Astrocyte (in vitro differentiated cells and primary cell): ENCODE results near the gene C2CD2. TPM values are rescaled to one million over a fixed set of nuclear protein-coding genes. Genes with fewer than 3 reads are reported as not detected.

ENCODE experiments used
- DNase-seq: peaks from one replicate; pipeline ENCODE4 v3.0.0-alpha.2; 2010; ENCODE audit warnings: low read depth
- FAIRE-seq: peaks from 2 replicates; lab custom pipeline; 2011; peaks lifted over from hg19 to GRCh38; lab: Jason Lieb, UNC
- H2AFZ ChIP-seq: 2 replicates; pipeline ENCODE4 v1.6.0; 2012; ENCODE audit warnings: low read depth, low read length, inconsistent platforms
- H3K27ac ChIP-seq: 2 replicates; pipeline ENCODE4 v1.5.1; 2011; ENCODE audit warnings: low read depth, low read length, inconsistent platforms
- H3K27me3 ChIP-seq: 2 replicates; pipeline ENCODE4 v1.6.0; 2011; ENCODE audit warnings: low read length, inconsistent platforms; ENCODE audit not compliant: insufficient read depth
- H3K36me3 ChIP-seq: 2 replicates; pipeline ENCODE4 v1.5.1; 2011; ENCODE audit warnings: low read length, inconsistent platforms; ENCODE audit not compliant: insufficient read depth
- H3K4me1 ChIP-seq: 2 replicates; pipeline ENCODE4 v1.5.1; 2011; ENCODE audit warnings: low read length, inconsistent platforms; ENCODE audit not compliant: insufficient read depth
- H3K4me2 ChIP-seq: 2 replicates; pipeline ENCODE4 v1.6.0; 2012; ENCODE audit warnings: low read length, inconsistent platforms
- H3K4me3 ChIP-seq: 2 replicates; pipeline ENCODE4 v1.5.1; 2011; ENCODE audit warnings: low read depth, mild to moderate bottlenecking, low read length, inconsistent platforms; ENCODE audit not compliant: insufficient read depth
- H3K79me2 ChIP-seq: 2 replicates; pipeline ENCODE4 v1.6.0; 2012; ENCODE audit warnings: mild to moderate bottlenecking, low read length, inconsistent platforms; ENCODE audit not compliant: insufficient read depth
- H3K9ac ChIP-seq: 2 replicates; pipeline ENCODE4 v1.6.0; 2012; ENCODE audit warnings: mild to moderate bottlenecking, low read length, inconsistent platforms
- H3K9me3 ChIP-seq: 2 replicates; pipeline ENCODE4 v1.5.1; 2012; ENCODE audit warnings: low read depth, mild to moderate bottlenecking, low read length, inconsistent platforms; ENCODE audit not compliant: insufficient read depth
- H4K20me1 ChIP-seq: 2 replicates; pipeline ENCODE4 v1.6.0; 2012; ENCODE audit warnings: low read length, inconsistent platforms; ENCODE audit not compliant: insufficient read depth
- H3K27ac Mint-ChIP-seq: one replicate; pipeline ENCODE4 v1.8.0; 2021; ENCODE audit warnings: mild to moderate bottlenecking, mixed read lengths; ENCODE audit not compliant: unreplicated experiment
- H3K27me3 Mint-ChIP-seq: one replicate; pipeline ENCODE4 v1.8.0; 2021; ENCODE audit warnings: low read depth, mixed read lengths; ENCODE audit not compliant: unreplicated experiment
- H3K36me3 Mint-ChIP-seq: one replicate; pipeline ENCODE4 v1.8.0; 2021; ENCODE audit warnings: low read depth, mixed read lengths; ENCODE audit not compliant: unreplicated experiment
- H3K4me1 Mint-ChIP-seq: one replicate; pipeline ENCODE4 v1.8.0; 2021; ENCODE audit warnings: low read depth, mixed read lengths; ENCODE audit not compliant: unreplicated experiment
- H3K4me3 Mint-ChIP-seq: one replicate; pipeline ENCODE4 v1.8.0; 2021; ENCODE audit warnings: mild to moderate bottlenecking, moderate library complexity, mixed read lengths; ENCODE audit not compliant: unreplicated experiment
- H3K9me3 Mint-ChIP-seq: one replicate; pipeline ENCODE4 v1.8.0; 2021; ENCODE audit warnings: mild to moderate bottlenecking, mixed read lengths; ENCODE audit not compliant: unreplicated experiment
- EZH2 ChIP-seq: IDR thresholded peaks from 2 replicates; pipeline ENCODE4 v1.6.1; 2012; ENCODE audit warnings: mild to moderate bottlenecking, low read length, inconsistent platforms; ENCODE audit not compliant: insufficient read depth
- total RNA-seq: library from RNA; stranded (reverse); gene quantifications from 2 replicates; pipeline ENCODE4 v1.2.1, GENCODE V29; 2021
- TF ChIP-seq, protein P1 (sequence below): IDR thresholded peaks from 2 replicates; pipeline ENCODE4 v1.5.1; 2011; ENCODE audit warnings: low read depth, mild to moderate bottlenecking, inconsistent platforms, low read length, moderate library complexity; ENCODE audit not compliant: insufficient read depth

C2CD2 gene
- total RNA-seq, 1 donor from 2014 or later: 8.3 TPM

DNA sequence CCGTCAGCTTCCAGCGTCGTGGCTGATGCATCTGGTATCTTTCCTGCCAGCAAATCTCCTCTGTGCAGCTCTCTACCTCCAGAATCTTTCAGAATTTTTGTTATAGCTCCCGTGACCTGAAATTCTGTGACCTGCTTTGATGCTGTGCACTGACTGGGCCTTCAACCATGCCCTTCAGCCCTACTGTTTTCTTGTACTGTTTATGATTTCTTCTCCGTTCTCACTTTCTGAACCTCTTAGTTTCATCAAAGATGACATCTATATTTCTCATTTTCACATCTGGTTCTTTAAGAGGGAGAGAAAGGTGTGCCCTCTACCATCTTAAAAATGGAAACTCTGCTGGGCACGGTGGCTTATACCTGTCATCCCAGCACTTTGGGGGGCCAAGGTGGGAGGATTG is 80.4 kb downstream of the C2CD2 start:
- H3K36me3 ChIP-seq: no peaks in the 10 kb centered on the region
- H3K79me2 ChIP-seq: peaks cover 63% of the 10 kb centered on the region
- peaks cover 12% of the 10 kb centered on the region for H3K4me1 ChIP-seq
- H2AFZ ChIP-seq: no peak overlapping the region
- no peak overlapping the region for H3K9ac ChIP-seq
- H3K4me3 ChIP-seq: no peak overlapping the region
- Mint-ChIP-seq H3K4me3 (no peak overlapping the region), H3K27me3 (no peaks in the 10 kb centered on the region), H3K4me1 (peaks cover 4% of the 10 kb centered on the region), H3K9me3 (no peaks in the 10 kb centered on the region), H3K27ac (no peak overlapping the region), H3K36me3 (no peaks in the 10 kb centered on the region)
- H3K9me3 ChIP-seq: no peaks in the 10 kb centered on the region
- peaks cover 37% of the 10 kb centered on the region for H4K20me1 ChIP-seq
- TF ChIP-seq, protein P1, sequence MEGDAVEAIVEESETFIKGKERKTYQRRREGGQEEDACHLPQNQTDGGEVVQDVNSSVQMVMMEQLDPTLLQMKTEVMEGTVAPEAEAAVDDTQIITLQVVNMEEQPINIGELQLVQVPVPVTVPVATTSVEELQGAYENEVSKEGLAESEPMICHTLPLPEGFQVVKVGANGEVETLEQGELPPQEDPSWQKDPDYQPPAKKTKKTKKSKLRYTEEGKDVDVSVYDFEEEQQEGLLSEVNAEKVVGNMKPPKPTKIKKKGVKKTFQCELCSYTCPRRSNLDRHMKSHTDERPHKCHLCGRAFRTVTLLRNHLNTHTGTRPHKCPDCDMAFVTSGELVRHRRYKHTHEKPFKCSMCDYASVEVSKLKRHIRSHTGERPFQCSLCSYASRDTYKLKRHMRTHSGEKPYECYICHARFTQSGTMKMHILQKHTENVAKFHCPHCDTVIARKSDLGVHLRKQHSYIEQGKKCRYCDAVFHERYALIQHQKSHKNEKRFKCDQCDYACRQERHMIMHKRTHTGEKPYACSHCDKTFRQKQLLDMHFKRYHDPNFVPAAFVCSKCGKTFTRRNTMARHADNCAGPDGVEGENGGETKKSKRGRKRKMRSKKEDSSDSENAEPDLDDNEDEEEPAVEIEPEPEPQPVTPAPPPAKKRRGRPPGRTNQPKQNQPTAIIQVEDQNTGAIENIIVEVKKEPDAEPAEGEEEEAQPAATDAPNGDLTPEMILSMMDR: no peak
- TF ChIP-seq EZH2: no peak
- DNase-seq (no peak), FAIRE-seq (no peak)
- no peaks in the 10 kb centered on the region for H3K27me3 ChIP-seq
- no peak overlapping the region for H3K27ac ChIP-seq
- no peak overlapping the region for H3K4me2 ChIP-seq

DNA sequence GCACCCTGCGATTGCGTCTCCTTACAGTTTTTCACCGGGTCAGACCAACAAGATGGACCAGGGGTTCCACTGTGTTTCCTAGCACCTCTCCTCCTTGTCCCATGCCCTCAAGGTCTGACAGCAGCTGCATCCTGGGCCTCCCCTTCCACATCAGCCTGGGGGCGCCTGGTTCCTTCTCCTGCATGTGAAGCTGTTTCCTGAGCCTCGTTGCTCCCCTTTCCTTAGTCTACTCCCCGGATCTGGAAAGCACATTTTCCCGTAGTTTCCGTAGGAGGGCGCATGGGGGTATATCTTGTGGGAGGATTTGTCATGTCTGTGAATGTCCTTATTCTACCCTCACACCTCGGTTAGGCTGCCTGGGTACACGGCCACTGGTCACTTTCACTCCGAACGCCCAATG is 80.8 kb downstream of the C2CD2 start:
- no peak overlapping the region for H3K27ac ChIP-seq
- Mint-ChIP-seq H3K36me3 (no peaks in the 10 kb centered on the region), H3K9me3 (no peaks in the 10 kb centered on the region), H3K27me3 (no peaks in the 10 kb centered on the region), H3K27ac (no peak overlapping the region), H3K4me1 (peaks cover 4% of the 10 kb centered on the region), H3K4me3 (no peak overlapping the region)
- FAIRE-seq (no peak), DNase-seq (no peak)
- no peak overlapping the region for H3K9ac ChIP-seq
- H3K9me3 ChIP-seq: no peaks in the 10 kb centered on the region
- TF ChIP-seq, protein P1: no peak
- TF ChIP-seq EZH2: no peak
- H3K27me3 ChIP-seq: no peaks in the 10 kb centered on the region
- H3K79me2 ChIP-seq: peaks cover 59% of the 10 kb centered on the region
- no peak overlapping the region for H3K4me2 ChIP-seq
- no peak overlapping the region for H2AFZ ChIP-seq
- H3K36me3 ChIP-seq: no peaks in the 10 kb centered on the region
- H3K4me1 ChIP-seq: peaks cover 8% of the 10 kb centered on the region
- no peak overlapping the region for H3K4me3 ChIP-seq
- H4K20me1 ChIP-seq: peaks cover 37% of the 10 kb centered on the region

DNA sequence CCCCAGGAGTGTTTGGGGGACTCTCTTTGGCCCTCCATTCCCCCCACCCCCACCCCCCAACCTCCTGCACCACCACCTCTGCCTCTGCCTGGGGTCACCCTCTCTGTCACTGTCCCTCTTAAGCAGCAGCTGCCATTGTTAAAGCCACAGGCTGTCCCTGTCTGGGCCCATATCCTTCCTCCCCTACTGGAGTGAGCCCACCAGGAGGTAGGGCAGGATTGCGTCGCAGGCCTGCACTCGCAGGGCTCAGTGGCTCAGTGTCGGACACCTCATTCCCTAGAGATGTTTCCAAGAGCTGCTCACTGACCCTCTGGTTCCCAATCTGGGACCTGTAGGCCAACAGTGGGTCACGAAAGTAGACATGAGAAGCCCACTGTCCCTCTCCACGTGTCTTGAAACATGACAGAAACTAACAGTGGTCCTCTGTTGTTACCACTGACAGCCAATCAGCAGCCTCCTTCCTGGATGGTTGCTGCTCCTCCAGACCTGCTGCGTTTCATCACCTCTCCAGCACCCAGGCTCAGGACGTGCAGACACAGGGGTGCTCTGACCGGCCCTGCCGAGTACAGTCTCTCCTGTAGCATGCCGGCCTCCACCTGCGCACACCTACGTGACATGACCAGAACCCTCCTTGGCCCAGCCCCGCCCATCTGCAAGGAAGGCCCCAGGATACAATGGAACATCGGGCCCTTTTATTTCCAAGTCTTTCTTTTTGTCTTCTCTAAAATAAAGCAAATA is 82.4 kb downstream of the C2CD2 start:
- Histone ChIP-seq H3K27ac (no peak overlapping the region), H3K4me1 (no peaks in the 10 kb centered on the region), H2AFZ (no peak overlapping the region), H4K20me1 (peaks cover 39% of the 10 kb centered on the region), H3K4me2 (no peak overlapping the region), H3K36me3 (no peaks in the 10 kb centered on the region), H3K4me3 (no peak overlapping the region), H3K27me3 (no peaks in the 10 kb centered on the region), H3K9me3 (no peaks in the 10 kb centered on the region), H3K9ac (no peak overlapping the region), H3K79me2 (peaks cover 48% of the 10 kb centered on the region)
- no peaks in the 10 kb centered on the region for H3K4me1 Mint-ChIP-seq
- no peaks in the 10 kb centered on the region for H3K27me3 Mint-ChIP-seq
- TF ChIP-seq EZH2: no peak
- TF ChIP-seq, protein P1: no peak
- FAIRE-seq (no peak), DNase-seq (no peak)
- no peaks in the 10 kb centered on the region for H3K9me3 Mint-ChIP-seq
- H3K27ac Mint-ChIP-seq: peak overlapping the region; percentile 10
- H3K36me3 Mint-ChIP-seq: no peaks in the 10 kb centered on the region
- no peak overlapping the region for H3K4me3 Mint-ChIP-seq
